T-helper 2 cell treated with Interferon-gamma antibody and Interleukin-4, amounts not matched to agents 5 μg/mL and 100 μg/mL, for 36 hours (primary cell): ENCODE data around the gene POLDIP3.
A peak's percentile ranks its signal among the peaks of the same experiment; 100 is the strongest.

ENCODE experiments used
- DNase-seq: peaks from one replicate; pipeline ENCODE4 v3.0.0; 2021; ENCODE audit warnings: low spot score
- H3K27ac Mint-ChIP-seq: one replicate; pipeline ENCODE4 v1.8.0; 2021; ENCODE audit warnings: mild to moderate bottlenecking, mixed read lengths
- H3K27me3 Mint-ChIP-seq: one replicate; pipeline ENCODE4 v1.8.0; 2021; ENCODE audit warnings: low read depth, mixed read lengths
- H3K36me3 Mint-ChIP-seq: one replicate; pipeline ENCODE4 v1.8.0; 2021; ENCODE audit warnings: low read depth, mixed read lengths
- H3K4me1 Mint-ChIP-seq: one replicate; pipeline ENCODE4 v1.8.0; 2021; ENCODE audit warnings: low read depth, mixed read lengths
- H3K4me3 Mint-ChIP-seq: one replicate; pipeline ENCODE4 v1.8.0; 2022; ENCODE audit warnings: mild to moderate bottlenecking, moderate library complexity, mixed read lengths
- H3K9me3 Mint-ChIP-seq: one replicate; pipeline ENCODE4 v1.8.0; 2021; ENCODE audit warnings: mixed read lengths

Gene POLDIP3, protein sequence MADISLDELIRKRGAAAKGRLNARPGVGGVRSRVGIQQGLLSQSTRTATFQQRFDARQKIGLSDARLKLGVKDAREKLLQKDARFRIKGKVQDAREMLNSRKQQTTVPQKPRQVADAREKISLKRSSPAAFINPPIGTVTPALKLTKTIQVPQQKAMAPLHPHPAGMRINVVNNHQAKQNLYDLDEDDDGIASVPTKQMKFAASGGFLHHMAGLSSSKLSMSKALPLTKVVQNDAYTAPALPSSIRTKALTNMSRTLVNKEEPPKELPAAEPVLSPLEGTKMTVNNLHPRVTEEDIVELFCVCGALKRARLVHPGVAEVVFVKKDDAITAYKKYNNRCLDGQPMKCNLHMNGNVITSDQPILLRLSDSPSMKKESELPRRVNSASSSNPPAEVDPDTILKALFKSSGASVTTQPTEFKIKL

DNA sequence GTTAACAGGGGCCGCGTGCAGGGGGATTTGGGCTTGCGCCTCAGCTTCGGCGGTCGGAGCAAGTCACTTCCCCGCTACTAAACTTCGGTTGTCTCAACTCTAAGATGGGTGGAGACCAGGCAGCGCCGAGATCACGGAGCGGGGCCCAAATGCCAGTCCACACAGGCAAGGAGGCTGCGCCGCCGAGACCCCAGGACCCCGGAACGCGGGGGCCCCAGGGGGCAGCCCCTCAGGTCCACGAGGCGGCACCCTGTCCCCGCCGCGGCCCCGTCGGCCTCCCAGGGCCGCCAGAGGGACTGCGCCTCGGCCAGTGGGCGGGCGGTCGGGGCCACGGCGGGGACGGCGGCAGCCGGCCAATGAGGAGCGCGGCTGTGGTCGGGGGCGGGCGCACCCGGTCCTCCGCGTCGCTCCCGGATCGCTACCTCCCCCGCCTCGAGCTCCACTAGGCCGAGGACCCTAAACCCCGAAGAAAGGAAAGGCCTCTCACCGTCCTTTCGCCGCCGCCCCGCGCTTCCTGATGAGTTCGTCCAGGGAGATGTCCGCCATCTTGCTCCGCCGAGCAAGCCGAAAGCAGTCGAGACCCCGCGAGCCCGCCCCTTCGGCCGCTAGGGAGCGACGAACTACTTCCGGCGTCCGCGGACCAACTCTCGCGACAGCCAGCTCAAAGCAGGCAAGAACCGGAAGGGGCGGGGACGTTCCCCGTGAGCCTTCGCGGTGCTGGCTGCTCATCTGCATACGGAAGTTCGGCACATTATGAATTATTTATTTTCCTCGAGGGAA, at the start of gene POLDIP3:
TSS of gene POLDIP3 (minus strand) at position 572 of the 780 bp plus-strand sequence. CDS start at position 546, 26 bp downstream.
- H3K4me3 Mint-ChIP-seq = peak within 1 kb of the TSS; percentile 94
- H3K4me1 Mint-ChIP-seq = peaks cover 38% of the 10 kb centered on the region
- DNase-seq = peak; percentile 98
- peak within 1 kb of the TSS; percentile 99 for H3K27ac Mint-ChIP-seq
- peaks cover 24% of the 10 kb centered on the region for H3K36me3 Mint-ChIP-seq
- no peaks in the 10 kb centered on the region for H3K9me3 Mint-ChIP-seq
- H3K27me3 Mint-ChIP-seq = no peaks in the 10 kb centered on the region

DNA sequence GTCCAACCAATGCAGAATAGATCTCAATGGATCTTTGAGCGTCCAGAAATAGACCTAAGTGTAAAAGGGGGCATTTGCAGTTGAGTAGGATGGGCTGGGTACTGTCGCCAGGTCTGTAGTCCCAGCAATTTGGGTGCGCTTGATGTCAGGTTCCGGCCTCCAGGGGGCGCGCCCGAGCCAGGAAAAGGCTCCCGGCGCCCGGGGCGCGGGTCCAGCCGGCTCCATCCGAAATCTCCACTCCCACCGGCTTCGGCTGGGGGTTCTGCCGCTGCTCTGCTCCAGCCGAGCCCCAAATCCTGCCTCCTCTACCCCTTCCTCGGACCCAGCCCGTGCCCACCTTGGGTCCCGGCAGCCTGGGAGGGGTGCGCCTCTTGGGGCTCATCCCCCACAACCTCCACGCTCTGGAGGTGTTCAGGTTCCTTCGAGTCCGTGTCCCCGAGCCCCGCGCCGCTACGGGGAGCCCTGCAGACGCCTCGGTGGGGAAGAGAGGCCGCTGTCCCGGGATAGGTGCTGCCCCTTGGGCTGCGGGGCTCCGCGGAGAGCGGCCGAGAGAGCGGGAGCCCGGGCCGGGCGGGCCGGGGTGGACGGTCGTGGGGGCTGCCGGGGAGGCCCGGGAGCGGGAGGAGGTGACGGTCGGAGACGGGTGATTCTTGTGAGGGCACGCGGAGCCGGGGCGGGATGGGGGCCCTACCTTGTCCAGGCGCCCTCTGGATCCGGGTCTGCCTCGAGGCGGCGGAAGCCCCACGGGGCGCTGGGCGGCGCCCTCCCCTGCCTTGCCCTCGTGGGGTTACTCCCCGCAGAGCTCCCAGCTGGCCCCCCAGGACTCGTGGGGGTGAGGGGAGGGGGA, 47.5 kb upstream of the POLDIP3 start:
- no peaks in the 10 kb centered on the region for H3K4me1 Mint-ChIP-seq
- H3K27ac Mint-ChIP-seq = no peak overlapping the region
- peak overlapping the region; percentile 43 for H3K4me3 Mint-ChIP-seq
- H3K36me3 Mint-ChIP-seq = no peaks in the 10 kb centered on the region
- no peaks in the 10 kb centered on the region for H3K9me3 Mint-ChIP-seq
- peaks cover 12% of the 10 kb centered on the region for H3K27me3 Mint-ChIP-seq
- DNase-seq = peak; percentile 72

DNA sequence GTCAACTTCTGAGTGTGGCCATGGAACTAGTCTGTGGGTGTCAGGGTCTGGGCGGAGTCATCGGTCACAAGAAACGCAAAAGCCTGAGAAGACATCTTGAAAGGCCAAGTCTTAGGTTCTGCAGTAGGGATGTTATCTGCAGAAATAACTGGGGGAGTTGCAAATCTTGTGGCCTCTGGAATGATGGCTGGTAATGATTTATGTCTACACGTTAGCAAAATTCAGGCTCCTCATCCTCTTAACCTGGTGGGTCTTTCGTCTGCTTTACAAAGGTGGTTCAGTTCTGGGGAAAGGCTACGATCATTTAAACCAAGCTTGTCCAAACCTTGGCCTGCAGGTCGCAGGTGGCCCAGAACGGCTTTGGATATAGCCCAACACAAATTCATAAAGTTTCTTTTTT, 41.9 kb upstream of the POLDIP3 start:
- Mint-ChIP-seq H3K27me3 (peaks cover 3% of the 10 kb centered on the region), H3K4me1 (no peaks in the 10 kb centered on the region), H3K36me3 (no peaks in the 10 kb centered on the region), H3K4me3 (no peak overlapping the region), H3K27ac (no peak overlapping the region), H3K9me3 (no peaks in the 10 kb centered on the region)
- no peak for DNase-seq

GRCh38 chr22:42655693-42656092, 41.0 kb upstream of the POLDIP3 start:
- Mint-ChIP-seq H3K36me3 (no peaks in the 10 kb centered on the region), H3K4me3 (no peak overlapping the region), H3K9me3 (no peaks in the 10 kb centered on the region), H3K4me1 (no peaks in the 10 kb centered on the region), H3K27me3 (peaks cover 3% of the 10 kb centered on the region), H3K27ac (no peak overlapping the region)
- no peak for DNase-seq

GRCh38 chr22:42654436-42655073, 39.9 kb upstream of the POLDIP3 start:
- H3K36me3 Mint-ChIP-seq = no peaks in the 10 kb centered on the region
- no peaks in the 10 kb centered on the region for H3K27me3 Mint-ChIP-seq
- no peak overlapping the region for H3K27ac Mint-ChIP-seq
- DNase-seq = no peak
- H3K4me3 Mint-ChIP-seq = no peak overlapping the region
- no peaks in the 10 kb centered on the region for H3K4me1 Mint-ChIP-seq
- H3K9me3 Mint-ChIP-seq = no peaks in the 10 kb centered on the region

GRCh38 chr22:42653999-42654398, 39.3 kb upstream of the POLDIP3 start:
- no peaks in the 10 kb centered on the region for H3K36me3 Mint-ChIP-seq
- no peak overlapping the region for H3K27ac Mint-ChIP-seq
- H3K9me3 Mint-ChIP-seq = no peaks in the 10 kb centered on the region
- no peak overlapping the region for H3K4me3 Mint-ChIP-seq
- no peaks in the 10 kb centered on the region for H3K27me3 Mint-ChIP-seq
- no peaks in the 10 kb centered on the region for H3K4me1 Mint-ChIP-seq
- no peak for DNase-seq

DNA sequence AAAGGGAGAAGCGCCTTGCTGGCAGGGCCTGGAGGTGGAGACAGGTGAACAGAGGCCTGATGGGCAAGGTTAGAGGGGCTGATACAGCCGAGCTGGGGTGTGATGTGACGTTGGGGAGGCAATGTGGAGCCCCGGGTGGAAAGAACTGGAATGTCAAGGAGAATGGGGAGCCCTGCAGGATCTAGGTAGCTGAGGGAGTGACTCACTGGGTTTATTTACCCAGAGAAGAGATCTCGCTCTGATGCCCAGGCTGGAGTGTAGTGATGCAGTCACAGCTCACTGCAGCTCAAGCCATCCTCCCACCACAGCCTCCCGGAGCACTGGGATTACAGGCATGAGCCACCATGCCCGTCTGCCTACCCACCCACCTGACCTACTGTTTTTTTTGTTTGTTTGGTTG, 36.5 kb upstream of the POLDIP3 start:
- Mint-ChIP-seq H3K27me3 (no peaks in the 10 kb centered on the region), H3K4me1 (peaks cover 6% of the 10 kb centered on the region), H3K9me3 (no peaks in the 10 kb centered on the region), H3K27ac (no peak overlapping the region), H3K36me3 (peaks cover 4% of the 10 kb centered on the region), H3K4me3 (no peak overlapping the region)
- no peak for DNase-seq

GRCh38 chr22:42649246-42650099, 34.8 kb upstream of the POLDIP3 start, which contains the start of gene CYB5R3:
Gene CYB5R3, minus strand, starts transcription at chr22:42649392. Its CDS starts 77 bp downstream, at chr22:42649315.
- peak; percentile 76 for DNase-seq
- H3K36me3 Mint-ChIP-seq = peaks cover 4% of the 10 kb centered on the region
- H3K4me1 Mint-ChIP-seq = peaks cover 9% of the 10 kb centered on the region
- H3K4me3 Mint-ChIP-seq = peak within 1 kb of the TSS; percentile 99
- H3K9me3 Mint-ChIP-seq = no peaks in the 10 kb centered on the region
- H3K27ac Mint-ChIP-seq = peak within 1 kb of the TSS; percentile 100
- H3K27me3 Mint-ChIP-seq = no peaks in the 10 kb centered on the region

- Mint-ChIP-seq H3K36me3 (peaks cover 4% of the 10 kb centered on the region), H3K9me3 (no peaks in the 10 kb centered on the region), H3K4me1 (peaks cover 12% of the 10 kb centered on the region), H3K4me3 (peak overlapping the region; percentile 99), H3K27ac (peak overlapping the region; percentile 100), H3K27me3 (no peaks in the 10 kb centered on the region)
- DNase-seq = peak; percentile 38
These were observed 33.9 kb upstream of the POLDIP3 start for GRCh38 chr22:42648368-42649245.

DNA sequence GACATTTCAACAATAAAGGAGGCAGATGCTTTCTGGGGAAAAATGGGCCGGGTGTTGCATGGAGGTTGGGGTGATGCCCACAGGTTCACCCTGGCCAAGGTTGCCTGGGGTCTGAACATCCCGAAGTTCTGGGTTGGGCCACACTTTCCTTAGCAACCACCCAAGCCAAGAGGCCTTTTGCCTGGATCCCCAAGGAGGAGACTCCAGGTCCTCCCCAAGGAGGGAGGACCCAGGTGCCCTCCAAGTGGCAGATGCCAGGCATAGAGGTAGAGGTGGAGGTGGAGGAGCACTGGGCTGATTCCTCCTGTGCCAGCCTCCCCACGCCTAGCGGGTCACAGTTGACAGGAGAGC, 33.3 kb upstream of the POLDIP3 start:
- peak overlapping the region; percentile 100 for H3K27ac Mint-ChIP-seq
- DNase-seq = no peak
- peak overlapping the region; percentile 99 for H3K4me3 Mint-ChIP-seq
- no peaks in the 10 kb centered on the region for H3K27me3 Mint-ChIP-seq
- no peaks in the 10 kb centered on the region for H3K9me3 Mint-ChIP-seq
- peaks cover 12% of the 10 kb centered on the region for H3K4me1 Mint-ChIP-seq
- peaks cover 4% of the 10 kb centered on the region for H3K36me3 Mint-ChIP-seq

GRCh38 chr22:42646569-42647525, 32.2 kb upstream of the POLDIP3 start:
- Mint-ChIP-seq H3K9me3 (no peaks in the 10 kb centered on the region), H3K4me1 (peaks cover 12% of the 10 kb centered on the region), H3K27ac (no peak overlapping the region), H3K4me3 (peak overlapping the region; percentile 99), H3K27me3 (no peaks in the 10 kb centered on the region), H3K36me3 (peaks cover 4% of the 10 kb centered on the region)
- DNase-seq = no peak
